HG03175 (cell line): ENCODE data around the gene ZFYVE26.

Experiments
- ATAC-seq: cut with Tn5 transposase; IDR thresholded peaks from one replicate; pipeline ENCODE4 v1.9.1; 2021; ENCODE audit warnings: mild to moderate bottlenecking, moderate library complexity; ENCODE audit not compliant: unreplicated experiment

Gene ZFYVE26

DNA sequence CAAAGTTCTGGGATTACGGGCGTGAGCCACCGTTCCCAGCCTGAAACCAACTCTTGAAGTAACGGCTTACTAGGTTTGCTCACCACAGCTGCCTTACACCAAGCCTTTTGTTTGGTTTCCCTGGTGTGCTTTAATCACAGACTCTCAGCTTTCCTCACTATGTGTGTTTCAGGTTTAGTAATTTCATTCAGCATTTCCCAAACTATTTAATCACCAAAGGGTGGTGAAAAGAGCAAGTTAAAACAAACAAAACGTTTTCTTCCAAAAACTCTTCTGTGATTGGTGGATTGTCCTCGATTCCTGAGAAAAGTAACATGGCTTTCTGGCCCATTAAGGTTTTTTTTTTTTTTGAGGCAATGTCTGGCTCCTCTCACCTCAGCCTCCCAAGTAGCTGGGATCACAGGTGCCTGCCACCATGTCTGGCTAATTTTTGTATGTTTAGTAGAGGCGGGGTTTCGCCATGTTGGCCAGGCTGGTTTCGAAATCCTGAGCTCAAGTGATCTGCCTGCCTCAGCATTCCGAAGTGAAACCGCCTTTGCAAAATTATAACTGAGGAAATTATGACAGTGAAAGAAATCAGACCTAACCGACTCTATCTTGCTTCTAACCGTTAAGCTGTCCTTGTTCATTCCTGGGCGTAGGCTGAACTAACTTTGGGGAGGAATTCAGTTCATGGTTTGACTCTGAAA, 1.5 kb upstream of the ZFYVE26 start:
- ATAC-seq = no peak

- ATAC-seq = no peak
Measured at GRCh38 chr14:67815573-67816225, 691 bp downstream of the ZFYVE26 start.

GRCh38 chr14:67814821-67815220, 1.6 kb downstream of the ZFYVE26 start:
- ATAC-seq = no peak

DNA sequence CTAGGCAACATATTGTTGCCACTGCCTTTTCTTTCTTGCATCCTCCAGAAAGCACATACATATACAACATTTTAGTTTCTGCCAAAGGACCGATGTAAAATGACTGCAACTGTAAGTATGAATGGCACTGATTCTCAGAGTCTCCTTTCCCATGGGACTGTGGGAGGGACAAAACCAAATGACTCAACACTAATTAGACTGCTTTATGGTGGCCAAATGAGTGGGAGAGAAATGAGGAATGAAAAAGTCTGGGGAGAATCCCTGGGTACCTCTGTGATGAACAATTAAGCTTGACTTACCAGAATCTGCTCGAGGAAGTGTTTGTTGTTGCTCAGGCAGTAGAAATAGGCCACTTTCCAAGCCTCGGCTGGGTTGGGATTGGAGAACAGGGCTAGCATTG, 10.1 kb downstream of the ZFYVE26 start:
- no peak for ATAC-seq

- ATAC-seq = no peak
Measured at GRCh38 chr14:67800743-67801142, 15.6 kb downstream of the ZFYVE26 start.

DNA sequence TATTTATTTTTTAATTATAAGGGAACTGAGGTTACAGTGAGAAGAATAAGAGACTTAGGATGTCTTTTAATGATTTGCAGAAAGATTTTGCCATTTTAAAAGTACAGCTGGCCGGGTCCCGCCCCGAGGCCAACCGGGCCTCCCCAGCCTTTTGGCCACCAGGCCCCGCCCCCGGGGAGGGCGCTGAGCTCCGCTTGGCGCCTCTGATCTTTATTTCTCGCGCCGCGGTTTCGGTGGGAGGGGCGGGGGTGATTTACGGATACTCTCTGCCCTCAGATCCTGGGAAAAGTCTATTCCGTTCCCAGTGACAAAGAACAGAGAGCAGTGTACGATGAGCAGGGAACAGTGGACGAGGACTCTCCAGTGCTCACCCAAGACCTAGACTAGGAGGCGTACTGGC, 17.7 kb downstream of the ZFYVE26 start:
- ATAC-seq = no peak

GRCh38 chr14:67787673-67788072, 28.7 kb downstream of the ZFYVE26 start:
- ATAC-seq = no peak

- no peak for ATAC-seq
Measured at GRCh38 chr14:67785270-67786109, 30.9 kb downstream of the ZFYVE26 start.

DNA sequence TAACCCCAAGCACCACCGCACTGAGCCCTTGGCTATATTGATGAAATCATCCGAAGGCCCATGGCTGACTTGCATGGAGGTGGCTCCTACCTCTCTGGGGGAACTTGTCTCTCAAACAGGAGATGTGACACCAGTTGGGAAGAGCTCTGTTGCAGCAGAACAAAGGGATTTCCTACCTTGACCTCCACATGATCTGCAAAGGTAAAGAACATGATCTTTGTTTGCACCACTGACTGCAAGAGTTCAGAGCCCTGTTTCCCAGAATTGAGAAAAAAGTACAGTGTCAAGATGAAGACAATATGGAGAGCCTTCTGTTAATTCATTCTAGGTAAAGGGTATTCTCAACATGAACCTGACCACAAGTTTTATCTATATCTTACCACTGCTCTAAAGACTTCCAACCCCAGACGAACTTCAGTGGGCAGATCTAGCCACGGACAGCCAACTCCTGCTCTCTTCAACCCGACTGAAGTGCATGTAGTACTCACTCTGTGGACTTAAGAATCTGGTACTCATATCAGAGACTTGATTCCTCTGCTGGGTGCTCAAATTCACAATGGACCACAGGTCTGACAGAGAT, 32.1 kb downstream of the ZFYVE26 start:
- ATAC-seq = no peak

DNA sequence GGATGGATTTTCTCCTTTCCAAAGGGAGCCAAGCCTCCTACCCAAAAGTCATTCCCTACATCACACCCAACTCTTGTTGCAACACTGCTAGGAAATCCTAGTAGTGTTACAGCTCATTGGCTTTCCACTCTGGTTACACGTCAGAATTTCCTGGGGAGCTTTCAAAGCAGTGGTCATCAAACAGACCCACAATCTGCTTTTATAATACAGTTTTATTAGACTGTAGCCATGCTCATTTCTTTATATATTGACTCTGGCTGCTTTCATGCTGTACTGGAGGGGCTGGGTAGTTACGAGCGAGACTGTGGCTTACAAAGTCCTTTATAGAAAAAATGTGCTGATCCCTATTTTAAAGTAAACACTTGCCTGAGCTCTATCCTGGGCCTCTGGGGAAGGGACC, 34.3 kb downstream of the ZFYVE26 start:
- no peak for ATAC-seq

- ATAC-seq = no peak
Measured at GRCh38 chr14:67778792-67779191, 37.6 kb downstream of the ZFYVE26 start.

- ATAC-seq = no peak
Measured at GRCh38 chr14:67776653-67777322, 39.6 kb downstream of the ZFYVE26 start.

DNA sequence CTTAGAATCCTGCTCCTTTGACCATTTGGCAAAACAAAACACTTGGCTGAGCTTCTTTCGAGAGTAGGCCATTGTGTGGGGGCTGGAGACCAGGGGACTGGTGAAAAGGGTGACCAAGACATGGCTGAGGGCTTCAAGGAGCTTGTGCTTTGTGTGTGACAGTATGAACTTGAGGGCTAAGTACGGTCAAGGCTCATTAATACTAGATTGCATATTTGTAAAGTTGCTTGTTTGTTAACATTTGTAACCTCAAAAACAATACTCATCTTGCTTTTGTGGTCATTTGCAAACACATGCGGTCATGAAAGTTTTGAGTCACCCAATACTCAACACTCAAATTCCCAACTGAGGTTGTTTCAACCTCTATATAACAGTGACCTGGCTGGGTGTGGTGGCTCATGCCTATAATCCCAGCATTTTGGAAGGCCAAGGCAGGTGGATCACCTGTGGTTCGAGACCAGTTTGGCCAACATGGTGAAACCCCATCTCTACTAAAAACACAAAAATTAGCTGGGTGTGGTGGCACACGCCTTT, 42.5 kb downstream of the ZFYVE26 start:
- no peak for ATAC-seq

GRCh38 chr14:67768219-67768618, 48.2 kb downstream of the ZFYVE26 start:
- no peak for ATAC-seq

GRCh38 chr14:67766035-67766680, 50.2 kb downstream of the ZFYVE26 start:
- no peak for ATAC-seq

DNA sequence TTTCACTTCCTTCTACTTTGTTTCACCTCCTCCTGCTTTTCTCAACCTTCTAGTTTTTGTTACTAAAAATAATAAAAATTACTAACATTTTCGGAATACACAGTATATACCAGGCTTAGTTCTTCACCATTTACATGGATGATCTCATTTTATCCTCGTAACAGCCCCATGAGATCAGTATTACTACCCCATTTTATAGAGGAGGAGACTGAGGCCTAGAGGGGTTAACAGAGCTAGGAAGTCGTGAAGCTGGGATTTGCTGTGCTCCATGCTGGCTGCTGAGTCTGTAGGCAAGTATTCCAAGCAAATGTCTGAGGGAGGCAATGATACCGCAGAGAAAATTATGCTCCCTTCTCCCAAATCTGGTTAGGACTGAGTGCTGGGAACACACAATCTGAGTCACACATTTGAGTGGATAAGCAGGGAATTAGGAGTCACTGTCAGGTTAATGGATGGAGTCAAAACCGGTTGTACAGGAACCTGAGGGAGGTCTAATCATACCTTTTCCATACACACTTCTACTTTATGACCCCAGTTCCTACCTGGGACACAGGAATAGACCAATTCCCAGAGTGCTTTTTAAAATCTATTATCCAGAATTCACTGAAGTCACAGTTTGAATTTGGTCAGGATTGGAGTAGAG, 51.1 kb downstream of the ZFYVE26 start:
- ATAC-seq = no peak

DNA sequence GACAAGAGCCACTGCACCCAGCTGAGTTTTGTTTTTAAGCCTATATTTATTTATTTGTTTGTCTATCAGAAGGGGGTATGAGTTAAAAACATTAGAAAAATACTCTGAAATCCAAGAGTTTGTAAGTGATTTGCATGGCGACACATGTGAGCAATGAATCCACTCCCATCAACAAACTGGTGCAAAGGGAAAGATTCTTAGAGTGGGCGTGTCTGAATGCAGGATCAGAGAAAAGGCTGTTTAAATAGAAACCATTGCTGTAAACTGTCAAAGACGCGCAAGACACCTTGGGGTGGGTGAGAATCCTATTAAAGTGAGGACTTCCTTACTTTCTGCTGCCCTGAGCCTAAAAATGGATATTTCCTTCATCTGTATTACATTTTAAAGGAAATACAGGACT, 51.9 kb downstream of the ZFYVE26 start:
- no peak for ATAC-seq

- ATAC-seq = no peak
Measured at GRCh38 chr14:67763158-67763822, 53.1 kb downstream of the ZFYVE26 start.

DNA sequence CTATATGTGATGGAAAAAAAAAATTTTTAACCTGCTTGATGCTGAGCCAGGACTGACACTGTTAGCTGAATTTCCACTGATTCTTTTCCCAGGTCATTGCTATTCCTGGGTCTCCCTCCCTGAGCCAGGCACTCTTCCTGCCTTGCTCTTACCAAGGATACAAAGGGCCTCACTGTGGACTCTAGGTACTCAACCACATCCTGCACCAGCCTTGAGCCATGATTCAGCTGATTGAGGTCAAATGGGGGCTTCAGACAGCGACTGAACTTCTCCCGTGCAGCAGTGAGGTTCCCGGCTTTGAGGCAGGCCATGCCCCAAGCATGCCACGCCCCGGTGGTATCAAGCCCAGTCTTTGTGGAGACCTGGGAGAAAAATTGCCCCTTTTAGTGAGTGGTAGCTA, 54.3 kb downstream of the ZFYVE26 start:
- no peak for ATAC-seq
